Renal pelvis (tissue), 4 donors: ENCODE results near the gene TNFRSF11A. TPM values are rescaled to one million over a fixed set of nuclear protein-coding genes. Genes with fewer than 3 reads are reported as not detected.

Experiments used
- DNase-seq: peaks from one replicate; pipeline ENCODE4 v3.0.0-alpha.2; 2013
- polyA plus RNA-seq, 3 donors: library from polyadenylated mRNA; unstranded; fragments of 120-200 nt; gene quantifications; one replicate each; pipeline ENCODE4 v1.2.1, GENCODE V29; 2013; ENCODE audit not compliant: insufficient read length in 3 of 3

TNFRSF11A gene
- polyA plus RNA-seq, 3 donors: 2.4 to 2.8 (median 2.8) TPM

DNA sequence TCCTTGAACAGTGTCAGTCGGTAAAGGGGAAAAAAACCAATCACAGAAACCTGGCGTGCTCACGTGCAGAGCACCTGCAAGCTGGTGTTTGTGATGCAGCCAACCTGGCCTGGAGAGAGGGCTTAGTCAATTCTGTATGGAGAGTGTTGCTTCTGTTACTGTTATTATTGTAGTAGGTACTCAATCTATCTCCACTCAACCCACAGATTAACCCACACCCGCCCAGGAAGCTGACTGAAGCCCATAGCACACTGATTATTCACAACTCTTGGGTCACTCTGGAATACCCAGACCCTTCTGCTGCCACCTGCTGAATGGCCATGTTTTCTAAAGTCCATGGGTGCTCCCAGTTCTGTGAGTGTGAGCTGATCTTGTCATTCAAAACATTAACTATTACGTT, 53.9 kb downstream of the TNFRSF11A start:
- no peak for DNase-seq

DNA sequence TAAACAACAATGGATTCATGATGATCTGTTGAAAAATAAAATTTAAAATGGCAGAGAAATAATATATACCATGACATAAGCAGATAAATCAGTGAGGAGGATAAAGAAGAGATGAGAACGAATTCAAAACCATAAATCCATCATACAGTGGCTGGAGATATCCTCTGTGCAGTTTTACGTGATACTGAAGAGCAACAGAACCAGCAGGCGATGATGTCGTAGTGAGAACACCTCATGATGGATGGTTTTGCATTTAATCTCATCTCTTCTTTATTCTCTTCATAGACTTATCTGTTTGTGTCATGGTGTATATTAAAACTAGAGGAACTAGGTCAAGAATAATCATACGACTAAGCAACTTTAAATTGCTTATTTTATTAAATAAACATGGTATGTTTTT, 56.3 kb downstream of the TNFRSF11A start:
- no peak for DNase-seq

DNA sequence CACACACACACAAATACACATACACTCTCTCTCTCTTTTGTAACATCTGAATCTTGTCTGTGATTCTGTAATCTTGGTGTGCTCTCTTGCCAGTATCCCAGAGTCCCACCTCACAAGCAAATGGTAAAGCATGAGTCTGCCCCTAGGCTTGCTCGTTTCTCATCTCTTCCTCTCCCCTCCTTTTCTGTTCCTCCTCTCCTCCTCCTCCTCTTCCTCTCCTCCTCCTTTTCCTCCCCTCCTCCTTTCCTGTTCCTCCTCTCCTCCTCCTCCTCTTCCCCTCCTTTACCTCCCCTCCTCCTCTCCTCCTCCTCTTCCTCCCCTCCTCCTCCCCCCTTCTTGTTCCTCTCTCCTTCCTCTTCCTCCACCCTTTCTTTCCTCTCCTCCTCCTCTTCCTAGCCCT, 59.0 kb downstream of the TNFRSF11A start:
- DNase-seq: no peak

- DNase-seq: no peak
These were observed 59.5 kb downstream of the TNFRSF11A start for GRCh38 chr18:62384610-62385097.

- DNase-seq: no peak
These were observed 61.0 kb downstream of the TNFRSF11A start for GRCh38 chr18:62386091-62386490.

DNA sequence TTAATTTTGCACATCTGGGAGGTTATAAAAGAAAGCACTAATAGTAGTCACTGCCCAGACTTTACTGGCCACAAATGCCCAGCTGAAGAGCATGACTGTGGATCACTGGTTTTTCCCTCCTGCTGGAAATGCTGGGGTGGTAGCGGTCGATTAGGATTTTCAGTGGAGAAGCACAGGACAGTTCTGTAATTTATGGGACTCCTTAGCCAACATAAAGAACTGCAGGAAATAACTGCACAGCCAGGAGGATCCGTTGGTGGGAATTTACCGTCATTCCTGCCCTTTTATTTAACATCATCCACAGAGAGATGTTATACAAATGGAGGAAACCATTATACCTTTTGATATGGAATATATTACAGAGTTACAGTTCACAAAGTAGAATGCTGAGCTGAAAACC, 61.5 kb downstream of the TNFRSF11A start:
- peak; percentile 15 for DNase-seq

GRCh38 chr18:62387257-62387656, 62.1 kb downstream of the TNFRSF11A start:
- DNase-seq: no peak

GRCh38 chr18:62388855-62389760, 64.0 kb downstream of the TNFRSF11A start:
- DNase-seq: no peak

- no peak for DNase-seq
These were observed 64.8 kb downstream of the TNFRSF11A start for GRCh38 chr18:62389761-62390481.

GRCh38 chr18:62394006-62394763, 69.1 kb downstream of the TNFRSF11A start:
- DNase-seq: no peak

DNA sequence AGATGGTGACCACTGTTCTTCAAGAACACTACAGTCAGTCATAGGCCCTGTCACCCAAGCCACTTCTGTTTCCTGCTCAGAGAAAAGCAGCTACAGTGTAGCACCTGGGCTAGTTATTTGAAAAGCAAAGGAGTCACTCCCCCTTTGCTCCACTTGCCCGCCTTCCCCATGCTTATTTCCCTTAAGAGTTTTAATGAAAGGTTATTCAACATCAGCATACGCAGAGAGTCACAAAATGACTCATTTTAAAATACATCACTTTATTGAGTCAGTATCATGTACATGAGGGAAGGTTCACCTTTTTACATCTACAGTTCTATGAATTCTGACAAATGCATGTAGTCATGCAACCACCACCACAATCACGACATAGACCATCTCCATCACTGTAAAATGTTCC, 71.3 kb downstream of the TNFRSF11A start:
- no peak for DNase-seq

DNA sequence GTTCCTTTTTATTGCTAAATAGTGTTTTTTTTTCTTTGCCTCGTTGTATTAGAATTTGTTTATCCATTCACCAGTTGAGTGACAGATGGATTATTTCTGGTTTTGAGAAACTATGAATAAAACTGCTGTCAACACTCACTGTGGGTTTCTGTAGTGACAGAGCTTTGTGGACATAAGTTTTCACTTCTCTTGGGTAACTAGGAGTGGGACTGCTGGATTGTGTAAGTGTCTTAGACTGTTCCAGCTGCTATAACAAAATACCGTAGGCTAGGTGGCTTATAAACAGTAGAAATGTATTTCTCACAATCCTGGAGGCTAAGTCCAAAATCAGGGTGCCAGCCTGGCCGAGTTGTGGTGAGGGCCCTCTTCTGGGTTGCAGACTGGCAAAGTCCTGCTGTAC, 71.9 kb downstream of the TNFRSF11A start:
- DNase-seq: no peak

- DNase-seq: no peak
These were observed 73.2 kb downstream of the TNFRSF11A start for GRCh38 chr18:62398291-62398690.

- no peak for DNase-seq
These were observed 74.2 kb downstream of the TNFRSF11A start for GRCh38 chr18:62399276-62399675.

DNA sequence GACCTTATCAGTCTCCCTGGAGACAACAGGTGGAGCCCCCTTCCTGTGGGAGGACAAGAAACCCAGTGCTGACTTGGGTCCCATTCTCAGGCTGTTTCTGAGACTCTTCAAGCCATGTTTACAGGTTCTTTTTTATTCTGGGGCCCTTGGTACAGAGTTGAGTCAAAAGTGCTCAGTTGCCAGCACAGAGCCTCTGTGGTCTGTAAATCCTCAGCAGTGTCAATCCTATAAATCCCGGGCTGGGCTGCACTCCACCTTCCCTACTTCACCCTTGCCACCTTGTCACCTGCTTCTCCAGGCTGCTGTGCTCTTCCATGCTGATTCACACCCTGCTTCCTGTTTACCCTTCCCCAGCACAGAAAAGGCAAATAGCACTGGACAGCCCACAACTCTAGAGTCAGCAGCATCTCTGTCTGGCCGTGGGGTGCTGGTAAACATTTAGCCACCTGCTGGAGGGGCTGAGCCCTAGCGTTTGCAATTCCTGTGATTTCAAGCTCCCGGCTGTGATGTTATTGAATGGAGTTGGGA, 74.7 kb downstream of the TNFRSF11A start:
- DNase-seq: no peak

DNA sequence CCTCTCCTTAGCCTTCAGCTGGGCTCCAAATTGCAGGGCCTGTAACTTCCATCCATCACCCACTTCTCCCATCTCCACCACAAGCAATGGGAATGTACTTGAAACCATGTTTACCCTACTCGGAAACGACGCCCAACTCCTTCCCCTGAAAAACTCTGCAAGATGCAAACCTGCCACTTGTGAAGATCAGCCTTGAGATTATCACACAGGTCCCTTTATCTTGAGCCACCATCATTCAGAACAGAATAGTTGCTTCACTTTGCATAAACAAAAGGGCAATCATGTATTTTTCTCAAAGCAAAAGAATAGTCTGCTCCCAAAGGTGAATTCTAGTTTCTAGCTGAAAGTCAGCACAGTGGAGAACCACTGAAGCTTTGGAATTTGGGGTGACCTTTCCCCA, 75.8 kb downstream of the TNFRSF11A start:
- no peak for DNase-seq

- DNase-seq: no peak
These were observed 77.3 kb downstream of the TNFRSF11A start for GRCh38 chr18:62402342-62402948.

DNA sequence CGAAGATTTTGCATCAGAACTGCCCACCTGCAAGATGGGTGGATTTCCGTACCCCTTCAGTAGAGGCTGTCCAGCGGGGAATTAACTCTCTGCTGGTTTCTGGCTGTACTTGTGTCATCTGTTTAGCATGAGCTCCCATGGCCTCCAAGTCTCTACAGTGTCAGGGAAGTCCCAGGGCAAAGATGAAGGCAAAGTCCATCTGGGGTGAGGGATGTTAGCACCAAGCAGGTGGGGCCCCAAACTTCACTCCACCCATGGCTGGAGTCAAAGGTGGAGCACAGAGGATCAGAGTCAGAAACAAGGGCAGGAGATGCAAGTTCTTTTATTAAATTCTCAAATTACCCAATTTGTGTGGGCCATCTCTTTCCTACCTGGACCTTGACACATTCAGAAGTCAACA, 78.0 kb downstream of the TNFRSF11A start:
- DNase-seq: no peak

- DNase-seq: no peak
These were observed 79.8 kb downstream of the TNFRSF11A start for GRCh38 chr18:62404881-62405280.

DNA sequence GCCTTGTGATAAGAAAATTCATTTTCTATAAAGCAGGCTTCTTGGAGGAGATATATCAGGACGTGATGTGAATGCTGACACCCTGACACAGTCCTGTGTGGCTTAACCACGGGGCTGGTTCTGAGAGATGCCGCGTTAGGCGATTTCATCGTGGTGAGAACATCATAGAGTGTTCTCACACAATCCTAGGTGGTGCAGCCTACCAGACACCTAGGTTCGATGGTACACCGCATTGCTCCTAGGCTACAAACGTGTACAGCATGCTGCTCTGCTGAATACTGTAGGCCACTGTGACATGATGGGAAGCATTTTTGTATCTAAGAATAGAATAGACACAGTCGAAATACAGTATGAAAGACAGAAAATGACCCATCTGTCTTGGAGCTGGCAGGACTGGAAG, 82.5 kb downstream of the TNFRSF11A start:
- DNase-seq: no peak

- no peak for DNase-seq
These were observed 84.7 kb downstream of the TNFRSF11A start for GRCh38 chr18:62409821-62410220.
